HCT116 (cell line): ENCODE results near the gene COL26A1. TPM values are rescaled to one million over a fixed set of nuclear protein-coding genes. Genes with fewer than 3 reads are reported as not detected.

Experiments used
- ATAC-seq: fragments of 200-7000 bp; cut with Tn5 transposase; 2 replicates; pipeline ENCODE4 v1.9.1; 2020; ENCODE audit warnings: mild to moderate bottlenecking, moderate library complexity
- BruUV-seq: library from RNA; stranded (reverse); fragments of 400-500 nt; replicated peaks from 2 replicates; lab custom pipeline; 2021; lab: Mats Ljungman, UMichigan
- CTCF ChIA-PET: fragments of 300-600 bp; sonication (Branson Sonifier 250); formaldehyde crosslinking; loops from one replicate; lab custom pipeline; 2021; ENCODE audit warnings: antibody characterized with exemption; lab: Charles Lee
- POLR2A ChIA-PET: fragments of 300-600, 350-600 bp; sonication (Branson Sonifier 250); formaldehyde crosslinking; loops from one replicate; lab custom pipeline; 2021; ENCODE audit warnings: antibody characterized with exemption; lab: Charles Lee
- RAD21 ChIA-PET, 2 experiments: fragments of 300-600 bp; sonication (Branson Sonifier 250); formaldehyde crosslinking; loops; one replicate each; lab custom pipeline; 2023; ENCODE audit warnings: low total read pairs in 2 of 2; ENCODE audit not compliant: uncharacterized antibody in 2 of 2, unreplicated experiment in 2 of 2, low non-redundant PET in 1 of 2; lab: Charles Lee
- DNase-seq: peaks from one replicate; pipeline ENCODE4 v3.0.0-alpha.2; 2010; ENCODE audit warnings: low read depth, low spot score
- H2AFZ ChIP-seq: fragments of 200-600 bp; shearing (Covaris generic), sonication (generic); 2 replicates; pipeline ENCODE4 v1.6.1; 2017; ENCODE audit warnings: low read depth, mixed run types, mixed read lengths, antibody characterized with exemption, low read length; ENCODE audit not compliant: poor library complexity, severe bottlenecking
- H3K27ac ChIP-seq: 2 replicates; pipeline ENCODE4 v1.5.1; 2012; ENCODE audit warnings: low read depth, low read length
- H3K27me3 ChIP-seq: fragments of 200-600 bp; sonication (generic); 2 replicates; pipeline ENCODE4 v1.6.1; 2016; ENCODE audit warnings: mixed run types, low read length, mixed read lengths; ENCODE audit not compliant: insufficient read depth
- H3K36me3 ChIP-seq, 2 experiments: fragments of 200-500 bp in 1 of 2; fragments of 200-600 bp in 1 of 2; sonication (Bioruptor generic) in 1 of 2; sonication (generic) in 1 of 2; 2 replicates each; pipeline versions ENCODE4 v1.5.1 to v1.6.1; 2014 to 2016; ENCODE audit warnings: low read length in 2 of 2, inconsistent platforms in 1 of 2, mixed read lengths in 1 of 2, mixed run types in 1 of 2; ENCODE audit not compliant: insufficient read depth in 2 of 2, control insufficient read depth in 1 of 2
- H3K4me1 ChIP-seq, 2 experiments: fragments of 200-600 bp in 1 of 2; sonication (generic) in 1 of 2; 2 replicates each; pipeline versions ENCODE4 v1.5.1 to v1.6.1; 2012 to 2017; ENCODE audit warnings: low read length in 2 of 2, inconsistent platforms in 1 of 2, mild to moderate bottlenecking in 1 of 2, mixed read lengths in 1 of 2, mixed run types in 1 of 2, moderate library complexity in 1 of 2; ENCODE audit not compliant: insufficient read depth in 2 of 2, control insufficient read depth in 1 of 2
- H3K4me2 ChIP-seq: fragments of 200-600 bp; sonication (generic); 2 replicates; pipeline ENCODE4 v1.6.1; 2017; ENCODE audit warnings: mixed run types, low read length, mixed read lengths
- H3K4me3 ChIP-seq, 2 experiments: fragments of 200-600 bp in 1 of 2; sonication (generic) in 1 of 2; replicated peaks in 1 of 2; 2 replicates each; pipeline ENCODE4 v1.5.1; 2011 to 2016; ENCODE audit warnings: low read length in 2 of 2, control low read depth in 1 of 2, low read depth in 1 of 2, mild to moderate bottlenecking in 1 of 2, mixed read lengths in 1 of 2, mixed run types in 1 of 2
- H3K79me2 ChIP-seq: fragments of 200-600 bp; sonication (generic); 2 replicates; pipeline ENCODE4 v1.6.1; 2017; ENCODE audit warnings: mild to moderate bottlenecking, mixed run types, low read length, moderate library complexity, mixed read lengths; ENCODE audit not compliant: insufficient read depth
- H3K9ac ChIP-seq: fragments of 200-600 bp; sonication (generic); 2 replicates; pipeline ENCODE4 v1.6.1; 2016; ENCODE audit warnings: low read length, mixed read lengths
- H3K9me2 ChIP-seq: fragments of 200-600 bp; sonication (generic), shearing (Covaris generic); 2 replicates; pipeline ENCODE4 v1.6.1; 2017; ENCODE audit warnings: mixed run types, mild to moderate bottlenecking, moderate library complexity; ENCODE audit not compliant: insufficient read depth
- H3K9me3 ChIP-seq, 2 experiments: fragments of 200-500 bp in 1 of 2; fragments of 200-600 bp in 1 of 2; sonication (Bioruptor generic) in 1 of 2; sonication (generic) in 1 of 2; 2 replicates each; pipeline ENCODE4 v1.6.1; 2014 to 2017; ENCODE audit warnings: low read length in 2 of 2, mixed read lengths in 2 of 2, inconsistent platforms in 1 of 2, low read depth in 1 of 2, mild to moderate bottlenecking in 1 of 2, mixed run types in 1 of 2, moderate library complexity in 1 of 2; ENCODE audit not compliant: control insufficient read depth in 1 of 2, insufficient read depth in 1 of 2
- H4K20me1 ChIP-seq: fragments of 200-600 bp; sonication (generic), shearing (Covaris generic); 2 replicates; pipeline ENCODE4 v1.6.1; 2017; ENCODE audit warnings: mixed run types, mild to moderate bottlenecking, moderate library complexity; ENCODE audit not compliant: insufficient read depth
- EZH2 ChIP-seq: fragments of 200-600 bp; sonication (generic); IDR thresholded peaks from 2 replicates; pipeline ENCODE4 v1.6.1; 2017; ENCODE audit warnings: antibody characterized with exemption, mixed run types
- EZH2phosphoT487 ChIP-seq: fragments of 200-600 bp; IDR thresholded peaks from 2 replicates; pipeline ENCODE4 v1.6.1; 2018; ENCODE audit warnings: antibody characterized with exemption, borderline replicate concordance
- JUND ChIP-seq: IDR thresholded peaks from 2 replicates; pipeline ENCODE4 v1.6.1; 2012
- MAX ChIP-seq: IDR thresholded peaks from 2 replicates; pipeline ENCODE4 v1.6.1; 2012
- POLR2A ChIP-seq: IDR thresholded peaks from 2 replicates; pipeline ENCODE4 v1.7.0; 2011; ENCODE audit warnings: borderline replicate concordance; ENCODE audit not compliant: insufficient read depth, insufficient read length; ENCODE audit errors: extremely low read depth
- YY1 ChIP-seq: IDR thresholded peaks from 2 replicates; pipeline ENCODE4 v1.6.1; 2011; ENCODE audit warnings: low read length, low read depth, moderate library complexity, mild to moderate bottlenecking; ENCODE audit not compliant: insufficient replicate concordance; ENCODE audit errors: extremely low read depth
- ZBTB33 ChIP-seq: IDR thresholded peaks from 2 replicates; pipeline ENCODE4 v1.6.1; 2011; ENCODE audit warnings: mild to moderate bottlenecking, low read length, moderate library complexity; ENCODE audit not compliant: insufficient replicate concordance; ENCODE audit errors: extremely low read depth
- intact Hi-C: fragments of 100-400 bp; cut with micrococcal nuclease; formaldehyde crosslinking; loops from 2 replicates; pipeline ENCODE4 v1.10.0; 2022
- total RNA-seq: library from RNA; stranded (reverse); gene quantifications from one replicate; pipeline ENCODE4 v1.2.1, GENCODE V29; 2021; ENCODE audit not compliant: unreplicated experiment

COL26A1 gene
- total RNA-seq, 1 experiment from 2014 or later, result 0.27 TPM

GRCh38 chr7:101588131-101588935, 225.7 kb downstream of the COL26A1 start (continued):
- TF ChIP-seq YY1 (no peak), EZH2phosphoT487 (no peak), EZH2 (no peak)

GRCh38 chr7:101589052-101589451, 226.4 kb downstream of the COL26A1 start:
- H3K79me2 ChIP-seq, result no peaks in the 10 kb centered on the region
- no peak overlapping the region for H3K27ac ChIP-seq
- H3K4me3 ChIP-seq, result no peak overlapping the region
- RAD21 ChIA-PET, result no interaction called here
- no TSS peak for BruUV-seq
- H3K4me1 ChIP-seq, result peaks cover 0 to 3% of the 10 kb centered on the region in 2 experiments; a peak in 2 of 4 replicates
- TF ChIP-seq POLR2A (no peak), YY1 (no peak), JUND (no peak), ZBTB33 (no peak), MAX (no peak)
- ATAC-seq (no peak), DNase-seq (no peak)
- CTCF ChIA-PET, result no interaction called here
- H2AFZ ChIP-seq, result no peak overlapping the region
- H3K36me3 ChIP-seq, result no peaks in the 10 kb centered on the region
- intact Hi-C loops, result no loop called here
- no peaks in the 10 kb centered on the region for H3K27me3 ChIP-seq
- H3K9me2 ChIP-seq, result no peaks in the 10 kb centered on the region
- H3K9ac ChIP-seq, result no peak overlapping the region
- H3K4me2 ChIP-seq, result no peak overlapping the region
- no peaks in the 10 kb centered on the region for H3K9me3 ChIP-seq
- H4K20me1 ChIP-seq, result no peaks in the 10 kb centered on the region
- POLR2A ChIA-PET, result no interaction called here
